Right ventricle myocardium inferior (tissue), 1 donor: ENCODE results near the gene MRPS14. TPM values are rescaled to one million over a fixed set of nuclear protein-coding genes. Genes with fewer than 3 reads are reported as not detected.

Source experiments
- ATAC-seq: fragments of 200-7000 bp; cut with Tn5 transposase; one replicate; pipeline ENCODE4 v1.9.1; 2020; ENCODE audit warnings: mild to moderate bottlenecking, moderate library complexity
- DNase-seq: peaks from one replicate; pipeline ENCODE4 v3.0.0; 2021; ENCODE audit errors: missing footprints
- intact Hi-C: fragments of 100-400 bp; cut with DNase I; formaldehyde crosslinking; loops from one replicate; pipeline ENCODE4 v1.11.0; 2022
- total RNA-seq: library from RNA; stranded (reverse); fragmentation: NEBNext Ultra II Directional; extraction: Animal tissue kit (Norgen Biotek cat#: 25700); gene quantifications from one replicate; pipeline ENCODE4 v1.2.1, GENCODE V29; 2021
- donor health status: DM: no; HTN: yes; CAD: no; lungs with severe emphysema.

The MRPS14 gene
- total RNA-seq, 1 donor from 2014 or later, result 29.2 TPM

GRCh38 chr1:174965362-174966007, 57.7 kb downstream of the MRPS14 start:
- DNase-seq (no peak), ATAC-seq (peak; percentile 65)
- intact Hi-C loops, result no loop called here

DNA sequence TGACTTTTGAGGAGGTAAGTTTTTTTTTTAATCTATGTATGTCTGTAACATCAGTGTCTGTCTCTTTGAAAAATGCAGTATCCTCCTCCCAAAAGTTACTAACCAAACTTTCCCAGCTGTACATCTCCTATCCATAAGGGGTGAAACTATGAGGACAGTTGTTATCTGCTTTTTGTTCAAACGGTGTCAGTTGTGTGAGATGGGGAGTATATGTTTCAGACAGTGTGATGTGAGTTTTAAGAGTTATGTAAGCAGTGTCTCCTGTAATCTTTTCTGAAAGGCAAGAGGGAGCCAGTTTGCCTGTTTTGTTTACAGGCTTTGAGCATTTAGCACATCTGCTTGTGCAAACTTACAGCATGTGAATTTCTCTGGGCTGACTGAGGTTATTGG, 58.3 kb downstream of the MRPS14 start:
- intact Hi-C loops, result no loop called here
- no peak for DNase-seq
- peak; percentile 43 for ATAC-seq

DNA sequence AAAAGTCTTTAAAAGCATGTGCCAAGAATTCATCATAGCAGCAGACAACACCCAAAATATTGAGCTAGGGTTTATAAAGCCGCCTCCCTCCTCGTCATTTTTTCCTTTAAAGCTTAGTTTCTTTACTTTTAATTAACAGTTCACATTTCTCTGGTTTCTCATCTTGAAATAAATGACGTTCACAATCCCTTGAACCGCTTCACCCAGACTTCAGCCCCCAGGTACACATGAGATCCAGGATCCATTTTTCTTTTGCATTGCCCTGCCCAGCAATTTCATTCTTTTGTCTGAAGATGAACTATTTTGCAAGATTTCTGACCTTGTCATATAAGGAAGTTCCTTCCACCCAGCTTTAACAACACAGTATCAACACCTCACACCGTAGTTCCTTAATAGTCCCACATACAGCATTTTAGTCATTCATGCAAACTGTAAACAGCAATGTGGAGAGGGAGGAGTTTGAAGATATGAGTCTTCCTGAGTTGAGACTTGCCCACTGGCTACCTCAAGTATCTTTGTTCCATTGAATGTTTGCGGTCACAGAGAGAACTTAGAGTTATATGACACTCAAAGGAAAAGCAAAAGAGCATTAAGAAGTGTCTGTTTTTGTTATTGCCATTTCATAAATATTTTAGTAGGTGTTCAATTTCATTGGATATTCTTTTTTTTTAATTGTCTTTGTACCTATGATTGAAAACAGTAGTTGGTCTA, 58.8 kb downstream of the MRPS14 start:
- DNase-seq (no peak), ATAC-seq (peak; percentile 62)
- intact Hi-C loops, result no loop called here

DNA sequence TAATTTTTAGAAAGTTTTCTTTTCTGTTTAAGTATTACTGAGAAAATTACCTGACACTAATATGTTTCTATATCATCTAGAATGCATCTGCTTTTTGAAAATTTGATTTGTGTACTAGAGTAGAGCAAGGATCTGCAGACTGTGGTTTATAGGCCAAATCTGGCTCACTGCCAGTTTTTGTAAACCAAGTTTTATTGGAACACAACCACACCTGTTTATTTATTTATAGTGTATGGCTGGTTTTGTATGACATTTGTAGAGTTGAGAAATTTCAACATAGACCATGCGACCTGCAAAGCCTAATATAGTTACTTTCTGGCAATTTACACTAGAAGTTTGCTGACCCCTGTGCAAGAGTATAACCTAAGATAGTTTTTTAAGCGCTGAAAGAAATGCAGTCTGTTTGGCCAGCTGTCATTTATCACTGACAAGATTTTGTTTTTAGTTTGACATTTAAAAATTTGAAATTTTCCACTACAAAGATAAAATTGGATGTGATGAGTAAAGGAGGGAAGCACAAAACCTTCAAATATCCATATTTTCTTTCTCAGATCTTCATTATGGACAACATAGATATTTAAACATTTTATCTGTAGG, 59.6 kb downstream of the MRPS14 start:
- intact Hi-C loops, result no loop called here
- DNase-seq (no peak), ATAC-seq (no peak)

Other genes starting within 250 kb of the MRPS14 start
- 84.2 TPM for gene CACYBP, start 23.5 kb downstream of the MRPS14 start, total RNA-seq
- gene TNN, start 44.4 kb upstream of the MRPS14 start, total RNA-seq, result 0.08 TPM
- gene KIAA0040, start 169.4 kb upstream of the MRPS14 start, total RNA-seq, result 22.8 TPM